22Rv1 (cell line): ENCODE data around the gene POLR3GL.

ENCODE experiments used
- ZFX ChIP-seq: fragments of 450-650 bp; IDR thresholded peaks from 2 replicates; pipeline ENCODE4 v1.6.1; 2017; ENCODE audit warnings: antibody characterized with exemption, borderline replicate concordance
- TF ChIP-seq, protein P1 (sequence below): fragments of 450-650 bp; IDR thresholded peaks from 2 replicates; pipeline ENCODE4 v1.5.1; 2017; ENCODE audit warnings: mild to moderate bottlenecking

DNA sequence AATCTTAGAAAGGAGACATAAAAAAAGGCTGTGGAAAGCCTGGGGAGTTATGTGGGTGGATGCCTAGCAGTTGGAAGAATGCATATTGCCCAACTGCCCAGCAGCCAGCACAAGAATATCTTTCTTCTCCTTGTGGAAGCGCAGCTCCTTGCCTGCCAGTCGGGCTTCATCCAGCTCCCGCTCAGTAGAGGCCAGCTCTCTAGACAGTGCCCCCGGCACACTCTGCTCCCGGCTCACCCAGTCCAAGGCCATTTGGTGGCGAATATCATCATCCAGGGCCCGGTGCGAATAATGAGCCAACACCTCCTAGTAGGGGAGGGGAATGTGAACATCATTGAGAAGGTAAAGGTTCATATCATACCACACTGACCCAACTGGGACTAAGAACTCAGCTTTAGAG, 28.2 kb upstream of the POLR3GL start:
- TF ChIP-seq, protein P1, sequence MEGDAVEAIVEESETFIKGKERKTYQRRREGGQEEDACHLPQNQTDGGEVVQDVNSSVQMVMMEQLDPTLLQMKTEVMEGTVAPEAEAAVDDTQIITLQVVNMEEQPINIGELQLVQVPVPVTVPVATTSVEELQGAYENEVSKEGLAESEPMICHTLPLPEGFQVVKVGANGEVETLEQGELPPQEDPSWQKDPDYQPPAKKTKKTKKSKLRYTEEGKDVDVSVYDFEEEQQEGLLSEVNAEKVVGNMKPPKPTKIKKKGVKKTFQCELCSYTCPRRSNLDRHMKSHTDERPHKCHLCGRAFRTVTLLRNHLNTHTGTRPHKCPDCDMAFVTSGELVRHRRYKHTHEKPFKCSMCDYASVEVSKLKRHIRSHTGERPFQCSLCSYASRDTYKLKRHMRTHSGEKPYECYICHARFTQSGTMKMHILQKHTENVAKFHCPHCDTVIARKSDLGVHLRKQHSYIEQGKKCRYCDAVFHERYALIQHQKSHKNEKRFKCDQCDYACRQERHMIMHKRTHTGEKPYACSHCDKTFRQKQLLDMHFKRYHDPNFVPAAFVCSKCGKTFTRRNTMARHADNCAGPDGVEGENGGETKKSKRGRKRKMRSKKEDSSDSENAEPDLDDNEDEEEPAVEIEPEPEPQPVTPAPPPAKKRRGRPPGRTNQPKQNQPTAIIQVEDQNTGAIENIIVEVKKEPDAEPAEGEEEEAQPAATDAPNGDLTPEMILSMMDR: no peak
- TF ChIP-seq ZFX: no peak
